PC-3 (cell line): ENCODE data around the gene FAM47C.

Source experiments
- CTCF ChIP-seq: fragments of 300-600 bp; sonication (generic); conservative IDR thresholded peaks from 2 replicates; pipeline ENCODE4 v1.5.1; 2017; ENCODE audit warnings: antibody characterized with exemption, low read depth, mild to moderate bottlenecking, low read length
- EZH2 ChIP-seq: fragments of 300-600 bp; sonication (generic); IDR thresholded peaks from one replicate; pipeline ENCODE4 v1.6.1; 2017; ENCODE audit warnings: antibody characterized with exemption, mild to moderate bottlenecking, low read length; ENCODE audit not compliant: unreplicated experiment
- EZH2phosphoT487 ChIP-seq: fragments of 300-600 bp; sonication (generic); IDR thresholded peaks from 2 replicates; pipeline ENCODE4 v1.6.1; 2018; ENCODE audit warnings: mild to moderate bottlenecking, antibody characterized with exemption, low read length, borderline replicate concordance

DNA sequence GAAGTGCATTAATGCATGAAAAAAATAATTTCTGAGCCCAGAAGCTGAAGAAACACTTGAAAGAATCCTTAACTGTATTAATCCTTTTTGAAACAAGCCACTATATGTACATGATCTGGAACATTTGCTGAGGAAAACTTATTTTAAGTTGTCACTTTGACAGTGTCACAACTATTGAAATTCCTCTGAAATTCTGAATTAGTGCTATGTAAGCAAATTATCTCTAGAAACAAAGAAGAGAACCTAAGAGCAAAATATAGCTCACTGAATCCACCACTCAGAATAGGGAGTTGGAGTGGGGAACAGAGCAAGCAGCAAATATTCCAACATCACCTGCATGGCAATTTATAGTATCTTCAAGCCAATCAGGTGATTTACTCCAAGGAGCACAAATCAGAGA lies 34.6 kb upstream of the FAM47C start:
- no peak for TF ChIP-seq CTCF
- TF ChIP-seq EZH2: no peak
- TF ChIP-seq EZH2phosphoT487: no peak
